NCI-H2107 treated with DMSO at 0.1 percent for 48 hours (cell line): Measurements from ENCODE around the gene IPP.
"Not testable (repeated sequence)": the region's sequence is repeated elsewhere in the genome, so short reads cannot be mapped to it uniquely, and the experiment has no call there.

Experiments
- DNase-seq: peaks from one replicate; lab custom pipeline; 2025; ENCODE audit not compliant: unreplicated experiment; lab: John Stamatoyannopoulos, UW

The IPP gene

DNA sequence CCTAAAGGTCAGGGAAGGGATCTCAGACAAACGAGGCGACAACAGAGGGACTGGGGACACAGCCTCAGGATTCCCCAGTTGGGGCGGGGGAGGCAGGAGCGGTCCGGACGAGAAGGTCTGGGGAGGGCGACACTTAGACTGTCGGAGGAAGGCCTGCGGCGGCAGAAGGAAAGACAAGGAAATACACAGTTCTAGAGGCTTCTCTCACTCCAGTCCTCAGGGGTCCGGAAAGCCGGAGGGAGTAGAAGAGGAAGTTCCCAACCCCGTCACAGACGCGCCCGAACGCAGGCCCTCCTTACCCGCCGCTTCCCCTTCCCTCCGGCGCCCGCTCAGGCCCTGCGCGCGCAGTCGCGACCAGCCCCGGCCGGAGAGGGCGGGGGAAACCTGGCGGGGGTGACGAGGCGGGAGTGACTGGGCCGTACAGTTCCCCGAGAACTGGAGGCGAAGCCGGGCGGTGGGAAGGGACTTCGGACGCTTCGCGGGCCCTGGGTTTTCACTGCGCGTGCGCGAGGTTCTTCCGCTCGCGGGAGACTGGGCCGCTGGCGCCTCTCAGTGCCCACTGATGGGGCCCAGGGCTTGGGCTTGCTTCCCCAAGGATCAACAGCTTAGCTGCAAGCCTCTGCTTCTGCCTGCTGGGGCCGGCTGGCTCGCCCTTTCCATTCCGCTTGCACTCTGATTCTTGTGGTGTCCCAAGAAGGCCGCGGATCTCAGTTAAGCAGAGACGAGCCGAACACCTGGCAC, at the start of gene IPP:
TSS of gene IPP (minus strand) at position 356 of the 741 bp plus-strand sequence. CDS start 4,242 bp downstream, outside the sequence.
- DNase-seq, result peak; percentile 98

DNA sequence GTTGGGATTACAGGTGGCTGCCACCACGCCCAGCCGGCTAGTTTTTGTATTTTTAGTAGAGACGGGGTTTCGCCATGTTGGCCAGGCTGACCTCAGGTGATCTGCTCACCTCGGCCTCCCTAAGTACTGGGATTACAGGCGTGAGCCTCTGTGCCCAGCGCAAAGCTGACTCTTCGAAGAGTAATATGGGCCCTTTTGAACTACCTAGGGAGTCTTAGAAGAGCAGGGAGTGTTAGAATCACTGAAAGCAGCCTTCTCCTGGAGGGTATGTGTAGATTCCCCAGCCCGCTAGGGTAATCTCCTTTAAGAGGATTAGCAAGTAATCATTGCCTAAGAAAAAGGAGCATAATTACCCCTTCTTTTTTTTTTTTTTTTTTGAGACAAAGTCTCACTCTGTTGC, 46.5 kb upstream of the IPP start:
- DNase-seq, result no peak

DNA sequence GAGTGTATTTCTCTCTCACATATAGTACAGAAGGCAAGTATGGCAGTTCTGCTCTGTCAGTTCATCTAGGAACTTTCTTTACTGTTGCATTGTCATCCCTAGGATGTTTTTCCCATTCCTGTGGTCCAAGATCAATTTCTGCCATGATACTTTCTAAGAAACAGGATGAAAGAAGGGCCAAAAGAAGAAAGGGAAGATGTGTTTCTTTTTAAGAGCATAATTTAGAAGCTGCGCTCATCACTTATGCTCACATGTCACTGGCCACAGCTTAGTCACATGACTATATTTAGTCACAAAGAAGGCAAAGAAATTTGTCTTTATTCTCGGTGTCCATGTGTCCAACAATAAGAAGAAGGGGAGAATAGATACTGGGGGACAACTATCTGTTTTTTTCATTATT, 45.9 kb upstream of the IPP start:
- DNase-seq, result no peak

DNA sequence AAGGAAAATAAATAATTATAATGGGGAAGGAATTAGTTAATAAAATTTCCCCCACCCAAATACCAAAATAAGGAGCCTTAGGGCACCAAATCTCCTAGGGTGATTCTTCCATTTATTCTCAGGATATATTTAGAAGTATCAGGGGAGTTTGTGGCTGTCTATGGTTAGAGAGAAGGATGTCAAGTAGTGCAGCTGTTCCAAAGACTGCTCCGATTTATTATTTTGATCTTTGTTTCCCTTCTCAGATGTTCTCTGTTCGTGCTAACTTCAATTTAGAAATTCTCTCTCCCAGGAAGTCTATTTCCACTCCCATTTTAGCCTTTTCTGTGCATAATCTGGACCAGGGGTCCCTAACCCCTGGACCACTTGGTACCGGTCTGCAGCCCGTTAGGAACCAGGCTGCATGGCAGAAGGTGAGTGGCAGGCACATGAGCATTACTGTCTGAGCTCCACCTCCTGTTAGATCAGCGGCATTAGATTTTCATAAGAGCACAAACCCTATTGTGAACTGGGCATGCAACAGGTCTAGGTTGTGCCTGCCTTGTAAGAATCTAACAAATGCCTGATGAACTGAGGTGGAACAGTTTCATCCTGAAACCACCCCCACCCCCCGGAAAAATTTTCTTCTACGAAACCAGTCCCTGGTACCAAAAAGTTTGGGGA, 43.6 kb upstream of the IPP start:
- DNase-seq, result peak; percentile 71

DNA sequence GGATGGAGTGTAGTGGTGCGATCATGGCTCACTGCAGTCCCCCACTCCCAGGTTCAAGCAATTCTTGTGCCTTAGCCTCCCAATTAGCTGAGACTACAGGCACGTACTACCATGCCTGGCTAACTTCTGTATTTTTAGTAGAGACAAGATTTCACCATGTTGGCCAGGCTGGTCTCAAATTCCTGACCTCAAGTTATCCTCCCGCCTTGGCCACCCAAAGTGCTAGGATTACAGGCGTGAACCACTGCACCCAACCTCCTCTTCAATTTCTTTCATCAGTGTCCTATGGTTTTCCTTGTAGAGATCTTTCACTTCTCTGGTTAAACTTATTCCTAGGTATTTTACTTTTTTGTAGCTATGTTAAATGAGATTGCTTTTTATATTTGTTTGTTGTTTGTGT, 42.3 kb upstream of the IPP start:
- no peak for DNase-seq

DNA sequence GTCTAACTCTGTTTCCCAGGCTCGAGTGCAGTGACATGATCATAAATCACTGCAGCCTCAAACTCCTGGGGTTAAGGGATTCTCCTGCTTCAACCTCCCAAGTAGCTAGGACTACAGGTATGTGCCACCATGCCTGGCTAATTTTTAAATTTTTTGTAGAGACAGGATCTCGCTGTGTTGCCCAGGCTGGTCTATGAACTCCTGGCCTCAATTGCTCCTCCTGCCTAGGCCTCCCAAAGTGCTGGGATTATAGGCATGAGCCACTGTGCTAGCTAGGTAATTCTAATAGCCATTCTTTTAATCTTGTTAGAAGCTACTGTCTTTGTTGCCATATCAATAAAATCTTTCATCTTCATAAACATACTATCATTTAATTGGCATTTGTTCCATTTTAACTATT, 39.1 kb upstream of the IPP start:
- no peak for DNase-seq

DNA sequence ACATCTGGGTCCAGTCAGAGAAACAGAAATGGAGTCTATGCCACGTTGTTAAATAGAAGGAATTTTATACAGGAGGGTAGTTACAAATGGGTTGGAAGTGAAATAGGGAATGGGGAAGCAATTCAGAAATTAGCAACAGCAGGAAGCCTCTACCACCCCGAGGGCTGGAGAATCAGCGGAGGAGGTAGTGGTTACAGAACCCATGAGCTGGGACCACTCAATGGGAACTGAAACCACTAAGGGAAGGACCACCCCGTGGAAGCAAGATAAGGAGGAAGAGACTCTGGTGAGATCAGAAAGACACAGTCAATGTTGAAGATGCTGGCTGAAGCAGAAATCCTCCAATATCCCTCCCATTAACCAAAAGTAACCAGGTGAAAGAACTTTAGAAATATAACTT, 37.5 kb upstream of the IPP start:
- no peak for DNase-seq

DNA sequence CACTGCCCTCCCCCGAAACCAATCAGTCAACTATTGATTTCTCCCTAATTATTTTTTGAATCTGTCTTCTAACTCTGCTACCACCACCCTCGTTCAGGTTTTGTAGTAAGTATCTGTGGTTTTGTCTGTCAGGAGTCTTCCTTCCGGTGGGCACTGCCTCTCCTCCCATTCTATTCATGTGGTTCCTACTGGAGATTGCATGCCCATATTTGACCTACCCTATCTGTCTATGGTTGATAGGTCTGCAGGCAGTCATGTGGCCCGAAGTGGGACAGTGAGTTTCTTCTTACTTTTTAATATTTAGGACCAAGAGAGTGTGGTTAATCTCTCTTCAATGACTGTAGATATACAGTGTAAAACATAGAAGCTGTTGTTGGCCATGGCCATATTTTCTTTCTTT, 35.1 kb upstream of the IPP start:
- no peak for DNase-seq

DNA sequence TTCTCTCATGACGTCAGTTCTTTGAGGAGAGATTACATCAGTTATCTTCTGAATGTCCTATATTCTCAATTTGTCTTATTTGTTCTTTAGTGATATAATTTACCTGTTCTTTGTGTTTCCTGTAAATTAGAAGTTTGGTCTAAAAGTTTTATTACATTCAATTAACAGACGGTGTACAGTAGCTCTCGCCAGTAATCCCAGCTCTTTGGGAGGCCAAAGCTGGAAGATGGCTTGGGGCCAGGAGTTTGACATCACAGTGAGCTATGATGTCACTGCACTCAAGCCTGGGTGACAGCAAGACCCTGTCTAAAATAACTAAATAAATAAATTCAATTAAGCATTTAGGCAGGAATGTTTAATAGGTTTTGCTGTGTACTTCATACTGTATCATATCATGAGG, 25.3 kb upstream of the IPP start:
- DNase-seq, result no peak

DNA sequence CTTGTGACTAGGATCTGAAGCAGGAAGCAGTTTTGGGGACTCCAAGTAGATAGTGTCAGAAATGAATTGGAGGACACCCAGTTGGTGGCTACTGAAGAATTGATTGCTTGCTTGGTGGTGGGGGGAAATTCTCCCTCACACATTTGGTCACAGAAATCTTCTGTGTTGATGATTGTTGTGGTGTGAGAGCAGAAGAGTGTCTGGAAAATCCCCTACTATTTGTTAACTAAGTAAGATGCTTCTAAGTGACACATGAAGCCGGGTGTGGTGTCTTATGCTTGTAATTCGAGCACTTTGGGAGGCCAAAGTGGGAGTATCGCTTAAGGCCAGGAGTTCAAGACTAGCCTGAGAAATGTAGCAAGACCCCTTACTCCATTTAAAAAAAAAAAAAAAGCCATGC, 22.5 kb upstream of the IPP start:
- no peak for DNase-seq

DNA sequence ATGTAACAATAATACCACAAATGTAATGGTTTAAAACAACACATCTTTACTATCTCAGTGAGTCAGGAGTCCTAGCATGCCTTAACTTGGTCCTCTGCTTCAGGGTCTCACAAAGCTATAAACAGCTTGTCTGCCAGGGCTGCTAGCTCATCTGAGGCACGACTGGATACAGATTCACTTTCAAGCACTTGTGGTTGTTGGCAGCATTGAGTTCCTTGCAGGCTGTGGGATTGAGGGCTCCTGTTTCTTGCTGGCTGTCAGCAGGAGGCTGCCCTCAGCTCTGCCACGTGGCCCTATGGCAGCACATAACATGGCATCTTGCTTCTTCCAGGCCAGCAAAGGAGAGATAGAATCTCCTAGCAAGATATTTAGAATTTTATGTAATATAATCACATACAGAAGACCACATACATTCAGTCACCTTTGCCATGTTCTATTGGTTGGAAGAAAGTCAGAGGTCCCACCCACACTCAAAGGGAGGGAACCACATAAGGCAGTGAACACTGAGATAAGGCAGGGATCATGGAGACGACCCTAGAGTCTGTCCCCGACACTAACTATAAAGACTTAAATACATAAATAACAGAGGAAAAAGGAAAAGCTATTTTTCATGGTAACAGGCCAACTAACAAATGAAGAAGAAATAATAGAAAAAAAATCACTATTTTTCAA, 18.9 kb upstream of the IPP start:
- peak; percentile 75 for DNase-seq

DNA sequence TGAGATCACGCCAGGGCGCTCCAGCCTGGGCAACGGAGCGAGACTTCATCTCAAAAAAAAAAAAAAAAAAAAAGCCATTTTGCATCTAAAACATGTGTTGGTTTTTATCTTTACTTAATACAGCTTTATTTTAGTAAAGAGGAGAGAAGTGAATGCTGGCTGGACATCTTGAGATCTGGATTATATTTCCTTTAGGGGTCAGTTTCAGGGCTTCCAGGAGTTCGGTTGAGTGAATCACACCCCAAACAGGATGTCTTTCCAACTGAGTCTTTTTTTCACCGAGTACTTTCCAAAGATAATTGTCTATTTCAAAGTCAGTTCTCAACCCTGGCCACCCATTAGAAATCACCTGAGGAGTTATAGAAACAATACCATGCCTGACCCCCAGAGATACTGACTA, 16.6 kb upstream of the IPP start:
- DNase-seq, result no peak

DNA sequence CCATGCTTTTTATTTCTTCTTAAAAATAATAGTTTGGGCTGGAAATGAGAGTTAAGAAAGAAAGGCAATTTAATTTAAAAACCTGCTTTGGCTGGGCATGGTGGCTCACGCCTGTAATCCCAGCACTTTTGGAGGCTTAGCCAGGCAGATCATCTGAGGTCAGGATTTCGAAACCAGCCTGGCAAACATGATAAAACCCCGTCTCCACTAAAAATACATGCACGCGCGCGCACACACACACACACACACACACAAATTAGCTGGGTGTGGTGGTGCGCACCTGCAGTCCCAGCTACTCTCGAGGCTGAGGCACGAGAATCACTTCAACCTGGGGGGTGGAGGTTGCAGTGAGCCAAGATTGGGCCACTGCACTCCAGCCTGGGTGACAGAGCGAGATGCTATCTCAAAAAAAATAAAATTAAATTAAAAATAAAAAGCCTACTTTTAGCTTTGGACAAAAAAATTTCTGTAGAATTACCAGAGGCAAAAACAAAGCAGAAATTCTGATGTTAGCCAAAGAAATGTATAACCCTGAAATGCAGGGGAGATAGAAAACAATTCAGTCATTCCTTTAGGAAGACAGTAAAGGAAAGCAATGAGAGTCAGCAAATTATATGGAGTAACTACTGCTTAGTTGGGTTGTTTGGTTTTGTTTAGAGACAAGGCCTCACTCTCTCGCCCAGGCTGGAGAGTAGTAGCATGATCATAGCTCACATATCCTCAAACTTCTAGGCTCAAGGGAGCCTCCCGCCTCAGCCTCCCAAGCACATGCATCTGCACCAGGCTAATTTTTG, 15.7 kb upstream of the IPP start:
- no peak for DNase-seq

DNA sequence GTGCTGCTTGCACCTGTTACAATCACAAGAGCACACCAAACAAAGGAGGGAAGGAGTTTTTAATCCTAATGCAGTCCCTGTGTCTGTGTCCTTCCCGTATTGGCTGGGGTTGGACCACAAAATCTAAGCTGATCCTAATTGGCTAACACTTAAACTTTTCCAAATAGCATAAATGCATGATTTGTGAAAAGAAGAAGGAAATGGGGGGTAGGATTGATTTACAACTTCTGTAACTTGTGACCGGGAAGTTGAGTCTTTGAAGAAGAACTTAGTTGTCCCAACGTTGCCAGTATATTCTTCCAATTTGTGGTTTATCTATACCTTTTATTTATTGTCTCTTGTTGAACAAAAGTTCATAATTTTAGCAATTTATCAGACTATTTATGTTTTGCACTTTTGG, 11.8 kb upstream of the IPP start:
- no peak for DNase-seq

DNA sequence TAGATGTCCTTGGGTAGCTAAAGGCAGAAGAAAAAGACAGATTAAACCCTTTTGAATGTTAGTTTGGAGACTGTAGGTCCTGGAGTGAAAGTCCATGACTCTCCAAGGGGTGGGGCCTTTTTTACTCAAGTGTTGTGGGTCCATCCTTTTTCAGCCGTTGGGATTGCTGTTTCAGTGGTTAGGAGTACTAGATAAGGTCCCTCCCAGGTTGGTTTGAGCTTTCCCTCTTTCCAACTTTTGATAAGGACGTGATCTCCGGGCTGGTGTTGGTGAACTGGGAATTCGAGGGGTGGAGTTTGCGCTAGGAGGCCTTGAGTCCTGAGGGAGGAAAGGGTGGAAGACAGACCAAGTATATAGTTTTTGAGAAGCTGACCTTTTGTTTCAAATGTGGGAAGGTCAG, 5.2 kb upstream of the IPP start:
- DNase-seq, result no peak

DNA sequence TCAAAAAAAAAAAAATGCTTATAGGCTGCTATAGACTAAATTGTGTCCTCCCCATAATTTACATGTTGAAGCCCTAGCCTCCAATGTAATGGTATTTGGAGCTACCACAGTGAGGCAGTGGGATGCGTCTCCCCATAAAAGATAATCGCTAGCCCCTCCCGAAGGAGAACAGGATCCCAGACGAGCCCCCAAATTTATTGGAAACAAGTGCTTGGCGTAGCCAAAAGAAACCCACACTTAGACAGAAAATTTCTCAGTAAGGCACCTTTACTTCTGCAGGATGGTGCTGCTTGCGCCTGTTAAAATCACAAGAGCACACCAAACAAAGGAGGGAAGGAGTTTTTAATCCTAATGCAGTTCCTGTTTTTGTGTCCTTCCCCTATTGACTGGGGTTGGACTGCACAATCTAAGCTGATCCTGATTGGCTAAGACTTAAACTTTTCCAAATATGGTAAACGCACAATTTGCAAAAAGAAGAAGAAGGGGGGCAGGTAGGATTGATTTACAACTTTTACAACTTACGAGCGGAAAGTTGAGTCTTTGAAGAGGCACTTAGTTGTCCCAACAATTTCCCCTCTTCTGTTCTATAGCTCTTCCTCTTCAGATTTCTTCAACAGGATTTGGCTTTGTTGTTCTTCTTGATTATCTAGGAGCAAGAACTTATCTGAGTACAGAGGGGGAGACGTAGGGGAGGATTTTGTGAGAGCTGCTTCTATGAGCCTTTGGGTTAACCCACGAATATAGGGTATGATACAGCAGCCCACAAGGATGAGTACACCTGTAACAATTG, 3.0 kb upstream of the IPP start:
- DNase-seq, result no peak

DNA sequence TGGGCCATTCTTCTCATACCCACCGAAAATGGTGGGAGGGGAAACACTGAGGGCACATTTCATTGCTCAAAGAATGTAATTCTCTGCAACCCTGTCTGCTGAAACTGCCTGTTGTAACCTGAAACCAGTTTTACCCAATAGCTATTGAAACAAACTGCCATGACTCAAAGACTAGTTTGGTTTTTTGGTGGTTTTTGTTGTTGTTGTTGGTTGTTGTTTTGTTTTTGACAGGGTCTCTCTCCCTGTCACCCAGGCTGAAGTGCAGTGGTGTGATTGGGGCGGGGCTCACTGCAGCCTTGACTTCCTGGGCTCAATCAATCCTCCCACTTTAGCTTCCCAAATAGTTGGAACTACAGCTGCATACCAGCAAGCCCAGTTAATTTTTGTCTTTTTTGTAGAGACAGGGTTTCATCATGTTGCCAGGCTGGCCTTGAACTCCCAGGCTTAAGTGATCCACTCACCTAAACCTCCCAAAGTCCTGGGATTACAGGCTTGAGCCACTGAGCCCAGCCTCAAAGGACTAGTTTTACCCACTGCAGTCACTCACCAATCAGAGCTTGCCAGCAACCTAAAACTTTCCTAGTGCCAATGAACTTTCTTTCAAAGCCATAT, 2.1 kb upstream of the IPP start:
- no peak for DNase-seq

DNA sequence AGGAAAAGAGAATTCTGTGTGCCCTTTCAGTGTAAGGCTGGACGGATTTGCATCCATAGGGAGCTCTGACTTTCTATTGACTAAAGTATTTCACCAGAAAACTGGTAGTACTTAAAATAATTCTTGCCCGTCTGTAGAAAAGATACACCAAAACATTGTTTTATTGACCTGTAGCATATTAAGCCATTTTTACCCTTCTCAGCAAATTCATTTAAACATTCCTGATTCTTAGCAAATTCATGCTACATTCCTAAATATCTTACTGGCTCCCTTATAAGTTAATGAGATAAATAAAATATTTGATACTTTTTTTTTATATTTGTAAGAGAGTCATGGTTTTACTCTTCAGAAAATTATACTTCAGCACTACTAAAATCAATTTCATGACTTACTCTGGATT, 1.6 kb upstream of the IPP start:
- DNase-seq, result no peak

DNA sequence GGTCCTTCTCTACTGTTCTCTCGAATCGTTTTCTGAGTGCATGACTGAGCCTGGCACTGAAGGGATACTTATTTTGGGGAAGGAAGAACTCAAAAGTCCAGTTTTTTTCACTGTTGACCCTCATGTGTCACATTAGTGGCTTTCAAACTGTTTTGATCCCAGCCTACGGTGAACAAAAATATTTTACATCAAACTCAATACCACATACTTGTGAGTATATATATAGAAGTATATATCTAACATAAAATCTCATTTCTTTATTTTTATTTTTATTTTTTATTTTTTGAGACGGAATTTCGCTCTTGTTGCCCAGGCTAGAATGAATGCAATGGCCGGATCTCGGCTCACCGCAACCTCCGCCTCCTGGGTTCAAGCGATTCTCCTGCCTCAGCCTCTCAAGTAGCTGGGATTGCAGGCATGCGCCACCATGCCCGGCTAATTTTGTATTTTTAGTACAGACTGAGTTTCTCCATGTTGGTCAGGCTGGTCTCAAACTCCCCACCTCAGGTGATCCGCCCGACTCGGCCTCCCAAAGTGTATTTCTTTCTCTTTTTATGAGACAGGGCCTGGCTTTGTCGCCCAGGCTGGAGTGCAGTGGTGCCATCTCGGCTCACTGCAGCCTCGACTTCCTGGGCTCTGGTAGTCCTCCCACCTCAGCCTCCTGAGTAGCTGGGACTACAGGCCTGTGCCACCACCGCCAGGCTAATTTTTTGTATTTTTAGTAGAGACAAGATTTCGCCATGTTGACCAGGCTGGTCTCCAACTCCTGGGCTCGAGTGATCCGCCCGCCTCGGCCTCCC, 786 bp upstream of the IPP start:
- not testable (repeated sequence) for DNase-seq

DNA sequence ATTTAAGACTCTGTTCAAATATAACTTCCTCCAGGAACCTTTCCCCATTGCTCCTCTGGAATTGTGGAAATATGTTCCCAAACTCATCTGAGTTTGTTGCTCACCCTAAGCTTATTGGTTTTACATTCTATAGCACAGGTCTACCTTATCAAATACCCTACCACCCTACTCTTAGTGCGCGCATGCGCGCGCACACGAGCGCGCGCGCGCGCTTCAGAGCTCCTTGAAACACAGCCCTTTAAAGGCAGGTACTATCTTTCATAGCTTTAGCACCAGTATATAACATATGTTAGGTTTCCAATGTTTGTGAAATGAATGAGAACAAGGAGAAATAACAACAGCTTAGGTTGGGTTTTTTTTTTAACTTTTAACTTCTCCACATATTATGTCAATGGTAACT, 3.5 kb downstream of the IPP start:
- DNase-seq, result no peak
